Neural cell (in vitro differentiated cells): ENCODE results near the gene NDUFAB1. TPM values are rescaled to one million over a fixed set of nuclear protein-coding genes. Genes with fewer than 3 reads are reported as not detected.

Source experiments
- H2AFZ ChIP-seq: fragments of 200-600, 300-800 bp; sonication (generic), shearing (Covaris generic); 2 replicates; pipeline ENCODE4 v1.6.0; 2014; ENCODE audit warnings: low read depth, mild to moderate bottlenecking, antibody characterized with exemption, low read length, moderate library complexity
- H3F3A ChIP-seq: fragments of 200-600 bp; shearing (Covaris generic); 2 replicates; pipeline ENCODE4 v1.6.1; 2016; ENCODE audit warnings: mild to moderate bottlenecking, moderate library complexity, mixed read lengths, antibody characterized with exemption, low read length; ENCODE audit not compliant: insufficient read depth, poor library complexity, severe bottlenecking
- H3K27ac ChIP-seq: fragments of 200-600, 300-800 bp; sonication (generic), shearing (Covaris generic); 2 replicates; pipeline ENCODE4 v1.5.1; 2014; ENCODE audit warnings: mild to moderate bottlenecking, low read length, moderate library complexity
- H3K27me3 ChIP-seq: fragments of 300-800, 200-600 bp; sonication (generic), shearing (Covaris generic); 2 replicates; pipeline ENCODE4 v1.6.0; 2014; ENCODE audit warnings: mild to moderate bottlenecking, low read depth, low read length, moderate library complexity; ENCODE audit not compliant: insufficient read depth
- H3K36me3 ChIP-seq: fragments of 300-800, 200-600 bp; sonication (generic), shearing (Covaris generic); 2 replicates; pipeline ENCODE4 v1.5.1; 2014; ENCODE audit warnings: mild to moderate bottlenecking, antibody characterized with exemption, low read length, moderate library complexity; ENCODE audit not compliant: insufficient read depth
- H3K4me2 ChIP-seq: fragments of 300-800, 200-600 bp; sonication (generic), shearing (Covaris generic); 2 replicates; pipeline ENCODE4 v1.6.0; 2014; ENCODE audit warnings: mild to moderate bottlenecking, low read length
- H3K4me3 ChIP-seq: fragments of 300-800, 200-600 bp; sonication (generic), shearing (Covaris generic); 2 replicates; pipeline ENCODE4 v1.5.1; 2014; ENCODE audit warnings: mild to moderate bottlenecking, low read length, moderate library complexity
- H3K79me2 ChIP-seq: fragments of 200-600 bp; shearing (Covaris generic); replicated peaks from 2 replicates; pipeline ENCODE4 v1.6.0; 2014; ENCODE audit warnings: mild to moderate bottlenecking, low read length, moderate library complexity; ENCODE audit not compliant: insufficient read depth
- H3K9ac ChIP-seq: fragments of 300-800, 200-600 bp; sonication (generic), shearing (Covaris generic); 2 replicates; pipeline ENCODE4 v1.6.1; 2016; ENCODE audit warnings: mild to moderate bottlenecking, low read length, mixed read lengths
- H3K9me2 ChIP-seq: fragments of 200-600 bp; shearing (Covaris generic); 2 replicates; pipeline ENCODE4 v1.6.1; 2016; ENCODE audit warnings: mild to moderate bottlenecking, low read length, mixed read lengths; ENCODE audit not compliant: insufficient read depth
- H3K9me3 ChIP-seq: fragments of 200-600, 300-800 bp; sonication (generic), shearing (Covaris generic); 2 replicates; pipeline ENCODE4 v1.6.1; 2016; ENCODE audit warnings: mild to moderate bottlenecking, mixed run types, low read length, moderate library complexity, mixed read lengths
- H4K20me1 ChIP-seq: fragments of 200-600 bp; shearing (Covaris generic); 2 replicates; pipeline ENCODE4 v1.6.1; 2016; ENCODE audit warnings: mild to moderate bottlenecking, mixed run types; ENCODE audit not compliant: insufficient read depth
- EP300 ChIP-seq: fragments of 450-650 bp; conservative IDR thresholded peaks from 2 replicates; pipeline ENCODE4 v1.6.1; 2014; ENCODE audit warnings: antibody characterized with exemption, mild to moderate bottlenecking, moderate library complexity; ENCODE audit not compliant: poor library complexity, severe bottlenecking
- EZH2 ChIP-seq: fragments of 200-600, 300-800 bp; shearing (Covaris generic), sonication (generic); IDR thresholded peaks from 2 replicates; pipeline ENCODE4 v1.6.1; 2014; ENCODE audit warnings: antibody characterized with exemption, low read length, borderline replicate concordance, mild to moderate bottlenecking; ENCODE audit not compliant: insufficient read depth, poor library complexity, severe bottlenecking
- MXI1 ChIP-seq: fragments of 450-650 bp; conservative IDR thresholded peaks from 2 replicates; pipeline ENCODE4 v1.6.1; 2014; ENCODE audit warnings: antibody characterized with exemption, mild to moderate bottlenecking; ENCODE audit not compliant: poor library complexity, severe bottlenecking
- POLR2AphosphoS5 ChIP-seq: IDR thresholded peaks from 2 replicates; pipeline ENCODE4 v1.6.1; 2012
- RAD21 ChIP-seq: fragments of 450-650 bp; conservative IDR thresholded peaks from 2 replicates; pipeline ENCODE4 v1.6.1; 2014; ENCODE audit warnings: antibody characterized with exemption, mild to moderate bottlenecking, moderate library complexity
- REST ChIP-seq: IDR thresholded peaks from 2 replicates; pipeline ENCODE4 v1.6.1; 2012; ENCODE audit warnings: borderline replicate concordance
- SMC3 ChIP-seq: fragments of 450-650 bp; conservative IDR thresholded peaks from 2 replicates; pipeline ENCODE4 v1.6.1; 2014; ENCODE audit warnings: antibody characterized with exemption, mild to moderate bottlenecking, moderate library complexity; ENCODE audit not compliant: poor library complexity
- TAF1 ChIP-seq: IDR thresholded peaks from 2 replicates; pipeline ENCODE4 v1.6.1; 2012; ENCODE audit warnings: low read depth
- polyA plus RNA-seq: library from polyadenylated mRNA; depleted of rRNA; stranded (reverse); fragments of >200 nt; gene quantifications from 2 replicates; pipeline ENCODE4 v1.2.3, GENCODE V29; 2014
- TF ChIP-seq, protein P1 (sequence below): fragments of 450-650 bp; IDR thresholded peaks from 2 replicates; pipeline ENCODE4 v1.5.1; 2014; ENCODE audit warnings: antibody characterized with exemption, mild to moderate bottlenecking, moderate library complexity; ENCODE audit not compliant: poor library complexity, severe bottlenecking

The NDUFAB1 gene
- polyA plus RNA-seq, 1 donor from 2014 or later = 492 TPM

DNA sequence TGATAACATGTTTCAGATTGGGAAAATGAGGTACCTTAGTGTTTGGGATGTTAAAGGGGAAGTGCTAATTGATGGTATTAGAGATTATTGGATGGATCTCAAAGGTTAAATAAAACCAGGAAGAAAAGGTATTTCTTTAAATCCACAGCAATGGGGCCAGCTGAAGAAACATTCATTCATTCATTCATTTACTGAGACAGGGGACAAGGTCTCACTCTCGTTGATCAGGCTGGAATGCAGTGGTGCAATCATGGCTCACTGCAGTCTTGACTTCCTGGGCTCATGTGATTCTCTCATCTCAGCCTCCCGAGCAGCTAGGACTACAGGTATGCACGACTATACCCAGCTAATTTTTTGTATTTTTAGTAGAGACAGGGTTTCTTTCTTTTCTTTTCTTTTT lies 58.7 kb downstream of the NDUFAB1 start:
- TF ChIP-seq REST (no peak), POLR2AphosphoS5 (no peak), TAF1 (no peak), MXI1 (no peak), SMC3 (no peak), EP300 (no peak), RAD21 (no peak), EZH2 (no peak)
- TF ChIP-seq, protein P1, sequence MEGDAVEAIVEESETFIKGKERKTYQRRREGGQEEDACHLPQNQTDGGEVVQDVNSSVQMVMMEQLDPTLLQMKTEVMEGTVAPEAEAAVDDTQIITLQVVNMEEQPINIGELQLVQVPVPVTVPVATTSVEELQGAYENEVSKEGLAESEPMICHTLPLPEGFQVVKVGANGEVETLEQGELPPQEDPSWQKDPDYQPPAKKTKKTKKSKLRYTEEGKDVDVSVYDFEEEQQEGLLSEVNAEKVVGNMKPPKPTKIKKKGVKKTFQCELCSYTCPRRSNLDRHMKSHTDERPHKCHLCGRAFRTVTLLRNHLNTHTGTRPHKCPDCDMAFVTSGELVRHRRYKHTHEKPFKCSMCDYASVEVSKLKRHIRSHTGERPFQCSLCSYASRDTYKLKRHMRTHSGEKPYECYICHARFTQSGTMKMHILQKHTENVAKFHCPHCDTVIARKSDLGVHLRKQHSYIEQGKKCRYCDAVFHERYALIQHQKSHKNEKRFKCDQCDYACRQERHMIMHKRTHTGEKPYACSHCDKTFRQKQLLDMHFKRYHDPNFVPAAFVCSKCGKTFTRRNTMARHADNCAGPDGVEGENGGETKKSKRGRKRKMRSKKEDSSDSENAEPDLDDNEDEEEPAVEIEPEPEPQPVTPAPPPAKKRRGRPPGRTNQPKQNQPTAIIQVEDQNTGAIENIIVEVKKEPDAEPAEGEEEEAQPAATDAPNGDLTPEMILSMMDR = no peak
- Histone ChIP-seq H3K4me2 (no peak overlapping the region), H3K9ac (no peak overlapping the region), H4K20me1 (no peaks in the 10 kb centered on the region), H2AFZ (no peak overlapping the region), H3K36me3 (no peaks in the 10 kb centered on the region), H3K9me2 (no peaks in the 10 kb centered on the region), H3K27ac (no peak overlapping the region), H3K4me3 (no peak overlapping the region), H3K9me3 (no peaks in the 10 kb centered on the region), H3K79me2 (no peaks in the 10 kb centered on the region), H3K27me3 (no peaks in the 10 kb centered on the region), H3F3A (no peaks in the 10 kb centered on the region)

DNA sequence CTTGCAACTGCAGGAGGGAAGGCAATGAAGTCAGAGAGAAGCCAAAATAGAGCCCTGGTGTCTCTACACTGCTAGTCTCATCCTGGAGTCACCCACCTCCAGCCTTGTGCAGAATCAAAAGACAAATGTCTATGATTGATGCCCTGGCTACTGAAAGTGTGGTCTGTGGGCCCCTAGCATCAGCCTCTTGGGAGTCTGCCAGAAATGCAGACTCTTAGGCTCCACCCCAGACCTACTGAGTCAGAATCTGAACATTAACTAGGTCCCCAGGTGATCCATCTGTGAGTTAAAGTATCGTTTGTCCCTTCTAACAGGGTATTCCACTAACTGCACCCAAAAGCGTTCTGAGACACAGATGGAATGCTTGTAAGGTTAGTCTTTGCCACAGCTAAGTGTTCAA lies 60.2 kb downstream of the NDUFAB1 start:
- TF ChIP-seq TAF1 = no peak
- no peak overlapping the region for H3K9ac ChIP-seq
- no peak overlapping the region for H2AFZ ChIP-seq
- no peak overlapping the region for H3K4me3 ChIP-seq
- H4K20me1 ChIP-seq = no peaks in the 10 kb centered on the region
- no peaks in the 10 kb centered on the region for H3K79me2 ChIP-seq
- no peaks in the 10 kb centered on the region for H3K9me2 ChIP-seq
- H3K27me3 ChIP-seq = no peaks in the 10 kb centered on the region
- H3K4me2 ChIP-seq = no peak overlapping the region
- H3K36me3 ChIP-seq = no peaks in the 10 kb centered on the region
- no peak overlapping the region for H3K27ac ChIP-seq
- no peaks in the 10 kb centered on the region for H3F3A ChIP-seq
- no peaks in the 10 kb centered on the region for H3K9me3 ChIP-seq
